ENCODE data around the gene CLCN7. TPM values are rescaled to one million over a fixed set of nuclear protein-coding genes. Genes with fewer than 3 reads are reported as not detected.

CLCN7 gene
- total RNA-seq, 1 experiment from 2014 or later, result 221 TPM

GRCh38 chr16:1427473-1428461 is 47.1 kb downstream of the CLCN7 start:
- DNase-seq (ENCODE audit: low read depth), result no peak
- in situ Hi-C loops (cut with HindIII; ENCODE audit: low pct_unique_long_range_greater_than_20kb, low sequenced_read_pairs), result no loop called here

GRCh38 chr16:1426734-1427471 is 47.9 kb downstream of the CLCN7 start:
- DNase-seq (ENCODE audit: low read depth), result no peak
- in situ Hi-C loops (cut with HindIII; ENCODE audit: low pct_unique_long_range_greater_than_20kb, low sequenced_read_pairs), result no loop called here

DNA sequence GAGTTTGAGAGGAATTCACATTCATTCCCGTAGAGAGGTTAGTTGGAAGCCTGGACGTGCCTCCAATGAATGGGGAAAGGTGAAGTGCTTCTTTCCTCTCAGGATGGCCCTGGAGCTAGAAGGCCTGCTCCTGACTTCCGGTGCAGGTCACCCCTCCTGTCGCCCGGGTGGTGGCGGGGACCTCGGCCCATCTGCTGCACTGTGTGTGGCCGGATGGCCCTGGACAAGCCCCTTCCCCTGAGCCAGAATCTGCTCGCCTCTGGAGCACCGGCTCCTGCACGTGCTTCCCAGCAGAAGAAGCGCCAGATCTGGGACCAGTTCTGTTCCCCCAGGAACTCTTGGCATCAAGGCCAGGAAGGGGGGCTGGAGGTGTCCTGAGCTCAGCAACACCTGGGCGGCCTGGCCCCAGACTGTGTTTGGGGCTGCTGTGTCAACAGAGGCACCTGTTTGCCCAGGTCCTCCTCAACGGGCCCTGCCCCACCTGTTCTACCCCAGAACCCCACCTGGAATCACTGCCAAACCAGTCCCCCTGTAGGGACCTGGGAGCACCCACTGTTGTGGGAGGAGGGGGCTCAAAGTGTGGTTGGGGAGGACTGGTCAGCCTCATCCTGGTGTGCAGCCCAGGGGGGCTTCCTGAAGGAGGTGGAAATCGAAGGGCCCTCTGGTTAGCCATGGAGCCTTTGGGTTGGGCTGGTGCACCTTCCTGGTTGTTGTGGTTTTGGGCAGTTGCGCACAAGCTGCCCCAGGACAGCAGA is 49.0 kb downstream of the CLCN7 start:
- in situ Hi-C loops (cut with HindIII; ENCODE audit: low pct_unique_long_range_greater_than_20kb, low sequenced_read_pairs), result no loop called here
- no peak for DNase-seq (ENCODE audit: low read depth)

GRCh38 chr16:1424028-1424427 is 50.8 kb downstream of the CLCN7 start:
- in situ Hi-C loops (cut with HindIII; ENCODE audit: low pct_unique_long_range_greater_than_20kb, low sequenced_read_pairs), result no loop called here
- DNase-seq (ENCODE audit: low read depth), result no peak

DNA sequence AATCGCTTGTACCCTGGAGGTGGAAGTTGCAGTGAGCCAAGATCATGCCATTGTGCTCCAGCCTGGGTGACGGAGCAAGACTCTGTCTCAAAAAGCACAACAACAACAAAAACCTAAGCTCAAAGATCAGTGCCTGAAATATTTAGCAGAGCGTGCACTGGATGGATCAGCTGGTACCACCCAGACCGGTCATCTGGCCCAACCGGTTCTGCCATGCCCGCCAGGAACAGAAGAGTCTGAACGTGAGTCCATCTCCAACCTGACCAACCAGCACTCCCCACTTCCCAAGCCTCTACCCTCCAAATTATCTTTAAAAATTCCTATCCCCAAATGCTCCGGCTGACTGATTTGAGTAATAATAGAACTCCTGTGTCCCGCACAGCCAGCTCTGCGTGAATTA is 52.8 kb downstream of the CLCN7 start:
- in situ Hi-C loops (cut with HindIII; ENCODE audit: low pct_unique_long_range_greater_than_20kb, low sequenced_read_pairs), result no loop called here
- no peak for DNase-seq (ENCODE audit: low read depth)

- DNase-seq (ENCODE audit: low read depth), result no peak
- in situ Hi-C loops (cut with HindIII; ENCODE audit: low pct_unique_long_range_greater_than_20kb, low sequenced_read_pairs), result no loop called here
Observed at GRCh38 chr16:1420111-1420539, 54.7 kb downstream of the CLCN7 start.

GRCh38 chr16:1416521-1416941 is 58.3 kb downstream of the CLCN7 start:
- in situ Hi-C loops (cut with HindIII; ENCODE audit: low pct_unique_long_range_greater_than_20kb, low sequenced_read_pairs), result no loop called here
- DNase-seq (ENCODE audit: low read depth), result peak; percentile 42

- peak; percentile 28 for DNase-seq (ENCODE audit: low read depth)
- in situ Hi-C loops (cut with HindIII; ENCODE audit: low pct_unique_long_range_greater_than_20kb, low sequenced_read_pairs), result no loop called here
Observed at GRCh38 chr16:1414532-1415260, 60.1 kb downstream of the CLCN7 start, which contains the start of gene UNKL. TSS of gene UNKL (minus strand) at chr16:1414704. CDS start at chr16:1414691, 13 bp downstream.

DNA sequence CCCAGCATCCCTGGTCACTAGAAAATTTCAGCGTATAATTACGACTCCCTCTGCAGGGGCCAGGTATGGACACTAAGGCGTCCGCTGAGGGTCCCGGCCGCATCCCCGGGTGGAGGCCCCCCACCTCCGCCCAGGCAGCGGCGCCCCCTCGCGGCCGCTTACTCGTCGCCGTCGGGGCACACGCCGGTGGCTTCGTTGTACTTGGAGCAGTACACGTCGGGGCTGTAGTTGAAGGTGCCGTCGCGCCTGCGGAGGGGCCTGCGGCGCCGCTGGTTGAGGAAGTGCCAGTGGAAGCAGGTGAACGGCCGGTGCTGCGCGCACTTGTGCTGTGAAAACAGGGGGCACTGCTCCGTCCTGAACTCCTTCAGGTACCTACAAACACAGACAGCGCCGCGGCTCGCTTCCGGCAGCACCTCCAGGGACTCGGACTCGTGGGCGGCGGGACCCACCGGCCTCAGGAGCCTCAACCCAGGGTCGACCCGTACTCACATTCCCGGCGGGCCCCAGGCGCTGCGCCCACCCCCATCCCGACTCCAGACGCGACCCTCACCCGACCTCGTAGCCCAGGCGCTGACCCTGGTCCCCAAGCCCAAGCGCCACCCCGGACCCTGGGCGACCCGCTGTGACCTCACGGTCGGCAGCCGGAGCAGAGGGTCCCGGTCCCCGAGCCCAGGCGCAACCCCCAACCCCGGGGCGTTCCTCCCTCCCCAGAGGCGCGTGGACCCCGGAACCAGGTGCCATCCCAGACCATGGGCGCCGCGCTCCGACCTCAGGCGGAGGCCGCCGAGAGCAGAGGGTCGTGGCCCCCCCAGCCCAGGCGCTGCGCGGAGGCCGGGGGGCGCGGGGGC is 60.9 kb downstream of the CLCN7 start:
- in situ Hi-C loops (cut with HindIII; ENCODE audit: low pct_unique_long_range_greater_than_20kb, low sequenced_read_pairs), result no loop called here
- peak; percentile 56 for DNase-seq (ENCODE audit: low read depth)

DNA sequence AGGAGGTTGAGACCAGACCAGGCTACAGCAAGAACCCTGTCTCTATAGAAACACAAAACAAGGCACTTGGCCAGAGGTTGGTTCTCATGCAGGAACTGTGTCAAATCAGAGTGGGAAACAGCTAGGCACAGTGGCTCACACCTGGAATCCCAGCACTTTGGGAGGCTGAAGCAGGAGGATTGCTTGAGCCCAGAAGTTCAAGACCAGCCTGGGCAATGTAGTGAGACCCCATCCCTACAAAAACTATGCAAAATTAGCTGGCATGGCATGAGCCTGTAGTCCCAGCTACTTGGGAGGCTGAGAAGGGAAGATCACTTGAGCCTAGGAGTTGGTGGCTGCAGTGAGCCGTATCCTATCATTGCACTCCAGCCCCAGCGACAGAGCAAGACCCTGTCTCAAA is 62.0 kb downstream of the CLCN7 start:
- in situ Hi-C loops (cut with HindIII; ENCODE audit: low pct_unique_long_range_greater_than_20kb, low sequenced_read_pairs), result no loop called here
- no peak for DNase-seq (ENCODE audit: low read depth)

DNA sequence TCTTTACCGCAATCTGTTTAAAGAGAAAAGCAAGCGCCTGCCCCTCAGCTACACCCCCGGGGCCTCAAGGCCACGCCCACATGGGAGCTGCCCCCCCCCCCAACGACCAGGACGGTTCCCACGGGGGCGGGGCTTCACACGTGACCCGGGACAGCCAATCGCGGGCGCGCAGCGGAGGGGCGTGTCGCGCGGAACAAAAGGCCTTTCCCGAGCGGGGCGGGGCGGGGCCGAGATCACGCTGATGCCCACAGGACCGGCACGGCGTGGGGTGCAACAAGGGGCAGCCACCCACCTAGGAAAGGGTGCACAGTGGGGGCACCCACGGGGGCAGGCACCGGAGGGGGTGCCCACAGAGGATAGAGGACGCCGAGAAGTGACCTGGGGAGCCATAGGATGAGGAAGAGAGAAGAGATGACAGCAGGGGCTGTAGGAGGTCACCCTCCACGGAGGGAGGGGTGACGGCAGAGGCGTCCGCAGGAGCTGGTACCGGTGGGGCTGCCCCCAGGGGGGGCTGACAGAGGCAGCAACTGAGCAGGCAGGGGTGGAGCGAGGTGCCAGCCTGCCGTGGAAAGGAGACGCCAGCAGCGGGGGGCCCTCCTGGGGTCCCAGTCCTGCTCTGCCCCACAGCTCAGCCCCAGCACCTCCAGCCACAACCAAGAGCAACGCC is 66.5 kb downstream of the CLCN7 start:
- peak; percentile 92 for DNase-seq (ENCODE audit: low read depth)
- in situ Hi-C loops (cut with HindIII; ENCODE audit: low pct_unique_long_range_greater_than_20kb, low sequenced_read_pairs), result no loop called here

- DNase-seq (ENCODE audit: low read depth), result no peak
- in situ Hi-C loops (cut with HindIII; ENCODE audit: low pct_unique_long_range_greater_than_20kb, low sequenced_read_pairs), result no loop called here
Observed at GRCh38 chr16:1407753-1408152, 67.1 kb downstream of the CLCN7 start.

DNA sequence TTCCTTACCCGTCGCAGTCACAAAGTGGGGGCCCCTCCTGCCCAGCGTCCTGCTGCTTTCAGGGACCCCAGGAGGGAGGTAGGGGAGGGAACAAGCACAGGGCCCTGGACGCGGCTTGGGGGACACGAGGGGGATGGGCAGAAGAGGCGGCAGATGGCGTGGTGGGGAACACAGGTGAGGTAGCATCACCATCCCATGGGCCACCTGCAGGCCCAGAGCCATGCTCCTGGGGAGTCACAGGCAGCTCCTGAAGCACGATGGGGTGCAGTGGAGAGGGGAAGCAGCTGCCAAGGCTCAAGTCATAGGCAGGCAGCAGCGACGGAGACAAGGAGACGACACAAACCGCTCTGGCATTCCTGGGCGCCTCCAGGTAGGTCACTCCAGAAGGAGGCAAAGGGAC is 71.1 kb downstream of the CLCN7 start:
- in situ Hi-C loops (cut with HindIII; ENCODE audit: low pct_unique_long_range_greater_than_20kb, low sequenced_read_pairs), result no loop called here
- DNase-seq (ENCODE audit: low read depth), result no peak

DNA sequence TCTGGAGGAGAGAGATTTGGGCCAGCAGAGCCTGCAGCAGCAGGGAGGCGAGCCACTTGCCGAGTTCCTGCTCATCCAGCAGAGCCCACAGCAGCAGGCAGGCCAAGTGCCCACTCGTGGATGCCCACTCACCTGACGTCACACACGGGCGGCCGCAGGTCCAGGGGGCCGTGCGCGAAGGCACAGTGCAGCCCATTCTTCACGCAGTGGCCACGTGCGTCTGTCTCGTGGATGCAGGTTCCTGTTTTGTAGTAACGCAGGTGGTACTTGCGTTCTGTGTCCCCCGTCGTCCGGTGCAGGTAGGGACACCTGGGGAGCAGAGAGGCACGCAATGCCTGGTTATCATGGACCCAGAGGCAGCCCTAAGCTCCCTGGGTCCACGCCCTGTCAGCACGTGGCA is 71.8 kb downstream of the CLCN7 start:
- DNase-seq (ENCODE audit: low read depth), result no peak
- in situ Hi-C loops (cut with HindIII; ENCODE audit: low pct_unique_long_range_greater_than_20kb, low sequenced_read_pairs), result no loop called here

DNA sequence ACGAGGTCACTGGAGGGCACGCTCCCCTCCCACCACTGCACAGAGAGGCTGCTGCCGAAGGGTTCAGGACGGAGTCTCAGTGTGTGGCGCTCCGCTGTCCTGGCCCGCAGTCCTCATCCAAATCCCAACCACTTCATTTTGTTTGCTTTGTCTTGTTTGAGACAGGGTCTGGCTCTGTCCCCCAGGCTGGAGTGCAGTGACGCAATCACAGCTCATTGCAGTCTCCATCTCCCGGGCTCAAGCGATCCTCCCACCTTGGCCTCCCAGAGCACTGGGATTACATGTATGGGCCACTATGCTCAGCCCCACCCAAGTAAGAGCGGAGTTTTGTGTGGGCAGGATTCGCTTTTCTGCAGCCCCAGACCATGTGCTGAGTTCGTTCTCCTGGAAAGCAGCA is 73.1 kb downstream of the CLCN7 start:
- DNase-seq (ENCODE audit: low read depth), result no peak
- in situ Hi-C loops (cut with HindIII; ENCODE audit: low pct_unique_long_range_greater_than_20kb, low sequenced_read_pairs), result no loop called here

- DNase-seq (ENCODE audit: low read depth), result no peak
- in situ Hi-C loops (cut with HindIII; ENCODE audit: low pct_unique_long_range_greater_than_20kb, low sequenced_read_pairs), result no loop called here
Observed at GRCh38 chr16:1401061-1401757, 73.6 kb downstream of the CLCN7 start.
